ENCODE results near the gene NID1.

- no peak for TF ChIP-seq CTCF (optimal IDR thresholded peaks at IDR 0.05 in 1 of 3, IDR thresholded peaks at IDR 0.05 in 1 of 3, conservative IDR thresholded peaks at IDR 0.05 in 1 of 3; ENCODE audit: extremely low read depth in 1 of 3, insufficient read depth in 2 of 3, low read length in 3 of 3)
- TF ChIP-seq EZH2 (IDR thresholded peaks at IDR 0.05; ENCODE audit: low read length): no peak
These were observed 133.6 kb downstream of the NID1 start for GRCh38 chr1:235931171-235931738.

Measured in keratinocyte (primary cell).